HG03097 (cell line): ENCODE results near the gene ATG5.

ENCODE experiments used
- ATAC-seq: cut with Tn5 transposase; IDR thresholded peaks from one replicate; pipeline ENCODE4 v1.9.1; 2021; ENCODE audit not compliant: unreplicated experiment, low FRiP score

Gene ATG5

GRCh38 chr6:106186172-106186571, 139.4 kb downstream of the ATG5 start:
- ATAC-seq: peak; percentile 37

GRCh38 chr6:106185615-106186014, 139.9 kb downstream of the ATG5 start:
- no peak for ATAC-seq

- no peak for ATAC-seq
Observed at GRCh38 chr6:106184629-106185028, 140.9 kb downstream of the ATG5 start.

- ATAC-seq: no peak
Observed at GRCh38 chr6:106183430-106183829, 142.1 kb downstream of the ATG5 start.

GRCh38 chr6:106182455-106182854, 143.1 kb downstream of the ATG5 start:
- peak; percentile 45 for ATAC-seq

GRCh38 chr6:106181664-106182418, 143.7 kb downstream of the ATG5 start:
- ATAC-seq: no peak

GRCh38 chr6:106180208-106180607, 145.4 kb downstream of the ATG5 start:
- ATAC-seq: no peak

- no peak for ATAC-seq
Observed at GRCh38 chr6:106178900-106179299, 146.7 kb downstream of the ATG5 start.

- no peak for ATAC-seq
Observed at GRCh38 chr6:106177786-106178185, 147.8 kb downstream of the ATG5 start.

GRCh38 chr6:106173124-106173879, 152.3 kb downstream of the ATG5 start:
- ATAC-seq: no peak

GRCh38 chr6:106170030-106170791, 155.3 kb downstream of the ATG5 start:
- no peak for ATAC-seq

- ATAC-seq: no peak
Observed at GRCh38 chr6:106169517-106169916, 156.0 kb downstream of the ATG5 start.

- ATAC-seq: no peak
Observed at GRCh38 chr6:106168097-106168888, 157.3 kb downstream of the ATG5 start.

GRCh38 chr6:106167096-106167814, 158.3 kb downstream of the ATG5 start:
- peak; percentile 44 for ATAC-seq

- no peak for ATAC-seq
Observed at GRCh38 chr6:106165885-106166485, 159.6 kb downstream of the ATG5 start.

- ATAC-seq: peak; percentile 39
Observed at GRCh38 chr6:106163966-106164877, 161.3 kb downstream of the ATG5 start.

- ATAC-seq: peak; percentile 27
Observed at GRCh38 chr6:106163446-106163965, 162.1 kb downstream of the ATG5 start.

- no peak for ATAC-seq
Observed at GRCh38 chr6:106162921-106163320, 162.6 kb downstream of the ATG5 start.
